Adrenal gland (tissue), 12 donors: ENCODE results near the gene AFAP1. TPM values are rescaled to one million over a fixed set of nuclear protein-coding genes. Genes with fewer than 3 reads are reported as not detected.

Source experiments
- DNase-seq, 7 donors: peaks; one replicate each; pipeline ENCODE4 v3.0.0-alpha.2; 2019 to 2020
- H3K27ac ChIP-seq, 5 donors: fragments of 200-600 bp; sonication (generic) in 4 of 5; 1 replicate in 3 of 5; 2 replicates in 2 of 5; pipeline versions ENCODE4 v1.5.1 to v1.8.0; 2016 to 2020; ENCODE audit warnings: mild to moderate bottlenecking in 1 of 5
- H3K27me3 ChIP-seq: fragments of 200-600 bp; 2 replicates; pipeline ENCODE4 v1.8.0; 2021
- H3K36me3 ChIP-seq, 2 donors: fragments of 200-600 bp; replicated peaks in 1 of 2; 1 replicate in 1 of 2; 2 replicates in 1 of 2; pipeline versions ENCODE4 v1.5.1 to v1.8.0; 2018 to 2022
- H3K4me1 ChIP-seq, 2 donors: fragments of 200-600 bp; replicated peaks in 1 of 2; 1 replicate in 1 of 2; 2 replicates in 1 of 2; pipeline versions ENCODE4 v1.5.1 to v1.8.0; 2018 to 2021
- H3K4me3 ChIP-seq, 4 donors: fragments of 200-600 bp; sonication (generic) in 3 of 4; one replicate each; pipeline ENCODE4 v1.5.1; 2016 to 2018
- H3K9me3 ChIP-seq, 3 donors: fragments of 200-600 bp; sonication (generic) in 1 of 3; replicated peaks in 1 of 3; 1 replicate in 2 of 3; 2 replicates in 1 of 3; pipeline versions ENCODE4 v1.5.1 to v1.8.0; 2016 to 2021
- POLR2A ChIP-seq, 2 donors: fragments of 450-650 bp; IDR thresholded peaks; one replicate each; pipeline ENCODE4 v1.6.1; 2017; ENCODE audit warnings: antibody characterized with exemption in 2 of 2, mild to moderate bottlenecking in 2 of 2, moderate library complexity in 1 of 2
- WGBS, 4 donors: extraction: QIAGEN DNeasy Blood & Tissue Kit in 2 of 4; methylation state at CpG; one replicate each; pipeline versions ENCODE4 v1.1.5 to v1.1.7; 2013 to 2017; 5-methylcytosine and 5-hydroxymethylcytosine counted together
- intact Hi-C, 2 donors: fragments of 100-400 bp; cut with DNase I; formaldehyde crosslinking; loops; one replicate each; pipeline versions ENCODE4 v1.14.1 to v1.15.0; 2022 to 2023
- polyA plus RNA-seq, 3 donors: library from polyadenylated mRNA; stranded (reverse); fragments of 200-250 nt in 2 of 3; fragments of 350-450 nt in 1 of 3; fragmentation: Illumina TruSeq in 1 of 3; extraction: RNeasy Lipid Tissue Mini Kit (QIAGEN cat#74804) in 1 of 3; gene quantifications; one replicate each; pipeline ENCODE4 v1.2.3, GENCODE V29; 2013 to 2014
- total RNA-seq, 9 donors: library from RNA; depleted of rRNA in 4 of 9; stranded (reverse); fragments of >200 nt in 4 of 9; fragments of 120-200 nt in 1 of 9; fragmentation: NEBNext Ultra II Directional in 1 of 9; extraction: Animal tissue kit (Norgen Biotek cat#: 25700) in 1 of 9; gene quantifications; one replicate each; pipeline versions ENCODE4 v1.1.0 to v1.2.4, GENCODE V29; 2013 to 2023
- TF ChIP-seq, protein P1 (sequence below), 6 experiments: fragments of 450-650 bp in 4 of 6; fragments of 200-600 bp in 2 of 6; sonication (generic) in 1 of 6; IDR thresholded peaks; 1 replicate in 5 of 6; 2 replicates in 1 of 6; pipeline versions ENCODE4 v1.5.1 to v1.8.0; 2016 to 2021; ENCODE audit warnings: antibody characterized with exemption in 6 of 6, mild to moderate bottlenecking in 2 of 6, moderate library complexity in 1 of 6
- donor health status: healthy with polysubstance abuse.
- donor health status: Bipolar disorder and iron deficiency.
- donor health status: DM: yes; HTN: yes; CAD: no.
- donor health status: DM: no; HTN: no; CAD: no.
- donor health status: DM: no; HTN: no; CAD: no.
- donor health status: DM: yes; HTN: yes; CAD: no.

Gene AFAP1
- total and polyA plus RNA-seq, 12 donors: 3.3 to 16.1 (median 9.8) TPM

DNA sequence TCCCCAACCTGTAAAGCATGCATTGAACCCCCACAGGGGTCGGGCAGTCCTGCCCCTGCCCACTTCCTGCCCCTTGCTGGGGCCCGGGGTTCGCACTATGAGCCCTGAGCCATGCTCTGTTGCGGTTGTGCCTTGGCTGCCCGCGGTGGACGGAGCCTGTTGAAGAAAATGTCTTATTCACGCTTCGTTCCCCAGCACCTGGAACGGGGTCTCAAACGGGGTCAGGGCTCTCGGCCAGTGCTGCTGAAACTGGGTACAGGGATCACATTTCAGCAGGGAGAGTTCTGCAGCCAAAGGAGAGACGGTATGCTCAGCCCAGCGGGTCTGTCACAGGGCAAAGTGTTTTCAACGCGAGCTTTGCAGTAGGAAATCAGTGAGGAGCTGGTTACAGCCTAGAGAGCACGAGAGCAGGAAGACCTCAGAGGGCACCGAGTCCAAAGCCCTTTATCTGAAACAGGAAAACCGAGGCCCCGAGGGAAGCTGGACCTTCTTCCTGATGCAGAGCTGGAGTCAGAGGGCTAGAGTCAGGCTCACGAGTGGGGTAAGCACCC lies 46.3 kb upstream of the AFAP1 start:
- DNase-seq: peak in 1 of 7 donors; percentile 17
- peak overlapping the region in 2 of 5 donors; percentile 3 to 49 for H3K27ac ChIP-seq
- intact Hi-C loops: loop anchor here (2.0 to 5.0 kb wide), 2 partner anchors 181 to 184 kb away; no protein-coding TSS in a partner anchor

DNA sequence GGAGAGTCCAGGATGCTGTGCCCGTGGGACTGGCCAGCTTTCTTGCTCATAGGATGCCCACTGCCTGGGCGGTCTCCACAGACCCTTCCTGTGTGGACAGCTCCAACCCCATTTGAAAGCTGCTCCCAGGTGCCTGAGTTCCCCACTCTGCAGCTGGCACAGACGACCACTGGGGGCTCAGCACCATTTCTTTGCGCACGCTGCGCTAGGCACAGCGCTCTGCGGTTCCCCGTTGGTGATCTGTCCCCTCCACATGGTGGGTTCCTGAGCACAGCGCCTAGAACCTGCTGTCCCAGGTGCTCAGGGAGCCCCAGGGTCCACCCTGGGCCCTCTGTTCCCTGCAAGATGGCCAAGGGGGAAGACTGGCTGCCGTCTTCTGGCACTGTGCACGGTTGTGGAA lies 45.4 kb upstream of the AFAP1 start:
- no peak for DNase-seq
- WGBS, 4 donors: 87 to 92% (median 90%) methylated on average over 8 to 12 of the region's 12 CpGs
- intact Hi-C loops: loop anchor here in 1 of 2 donors (5.0 kb wide), 1 partner anchor 183 kb away; no protein-coding TSS in a partner anchor
- Histone ChIP-seq H3K4me1 (no peaks in the 10 kb centered on the region), H3K27me3 (no peaks in the 10 kb centered on the region), H3K4me3 (no peak overlapping the region), H3K36me3 (no peaks in the 10 kb centered on the region), H3K9me3 (no peaks in the 10 kb centered on the region), H3K27ac (no peak overlapping the region)
- TF ChIP-seq, protein P1, sequence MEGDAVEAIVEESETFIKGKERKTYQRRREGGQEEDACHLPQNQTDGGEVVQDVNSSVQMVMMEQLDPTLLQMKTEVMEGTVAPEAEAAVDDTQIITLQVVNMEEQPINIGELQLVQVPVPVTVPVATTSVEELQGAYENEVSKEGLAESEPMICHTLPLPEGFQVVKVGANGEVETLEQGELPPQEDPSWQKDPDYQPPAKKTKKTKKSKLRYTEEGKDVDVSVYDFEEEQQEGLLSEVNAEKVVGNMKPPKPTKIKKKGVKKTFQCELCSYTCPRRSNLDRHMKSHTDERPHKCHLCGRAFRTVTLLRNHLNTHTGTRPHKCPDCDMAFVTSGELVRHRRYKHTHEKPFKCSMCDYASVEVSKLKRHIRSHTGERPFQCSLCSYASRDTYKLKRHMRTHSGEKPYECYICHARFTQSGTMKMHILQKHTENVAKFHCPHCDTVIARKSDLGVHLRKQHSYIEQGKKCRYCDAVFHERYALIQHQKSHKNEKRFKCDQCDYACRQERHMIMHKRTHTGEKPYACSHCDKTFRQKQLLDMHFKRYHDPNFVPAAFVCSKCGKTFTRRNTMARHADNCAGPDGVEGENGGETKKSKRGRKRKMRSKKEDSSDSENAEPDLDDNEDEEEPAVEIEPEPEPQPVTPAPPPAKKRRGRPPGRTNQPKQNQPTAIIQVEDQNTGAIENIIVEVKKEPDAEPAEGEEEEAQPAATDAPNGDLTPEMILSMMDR (IDR thresholded peaks at IDR 0.05): no peak
- TF ChIP-seq POLR2A (IDR thresholded peaks at IDR 0.05): no peak

More for the DNA sequence above, 46.3 kb upstream of the AFAP1 start:
- no peaks in the 10 kb centered on the region for H3K9me3 ChIP-seq
- no peaks in the 10 kb centered on the region for H3K36me3 ChIP-seq
- WGBS, 4 donors: 37 to 54% (median 51%) methylated on average over 15 to 21 of the region's 21 CpGs
- H3K4me1 ChIP-seq: no peaks in the 10 kb centered on the region
- no peaks in the 10 kb centered on the region for H3K27me3 ChIP-seq
- no peak overlapping the region for H3K4me3 ChIP-seq
- no peak for TF ChIP-seq POLR2A (IDR thresholded peaks at IDR 0.05)
- TF ChIP-seq, protein P1 (IDR thresholded peaks at IDR 0.05): no peak

DNA sequence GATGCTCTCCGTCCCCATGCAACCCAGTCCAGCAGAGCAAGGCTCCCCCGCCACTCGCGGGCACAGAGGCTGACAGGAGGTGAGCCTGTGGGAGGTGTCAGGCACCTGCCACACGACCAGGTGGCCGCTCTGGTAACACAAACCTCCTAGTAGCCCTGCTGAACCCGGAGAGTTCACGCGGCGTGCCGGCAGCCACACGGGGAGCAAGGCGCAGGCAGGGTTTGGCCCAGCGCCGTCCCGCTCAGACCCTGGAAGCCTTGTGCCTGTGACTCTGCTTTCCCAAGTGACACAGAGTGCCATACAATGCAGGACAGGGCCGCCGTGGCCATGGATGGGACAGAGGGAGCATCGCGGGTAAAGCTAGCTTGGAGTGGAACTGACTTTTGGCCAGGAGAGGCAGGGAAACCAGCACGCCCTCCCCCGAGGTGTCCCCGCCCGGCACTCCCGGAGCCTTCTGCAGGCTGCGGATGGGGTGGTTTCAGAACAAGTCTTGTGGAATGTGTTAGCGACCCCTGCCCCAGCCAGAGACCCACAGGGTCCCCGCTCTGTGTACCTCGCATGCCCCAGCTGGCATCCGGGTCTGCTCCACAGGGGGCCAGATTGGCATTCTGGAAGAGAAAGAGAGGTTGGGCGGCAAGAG lies 44.7 kb upstream of the AFAP1 start:
- TF ChIP-seq, protein P1 (IDR thresholded peaks at IDR 0.05): no peak
- intact Hi-C loops: no loop called here
- no peaks in the 10 kb centered on the region for H3K4me1 ChIP-seq
- H3K9me3 ChIP-seq: no peaks in the 10 kb centered on the region
- H3K27me3 ChIP-seq: no peaks in the 10 kb centered on the region
- DNase-seq: no peak
- no peaks in the 10 kb centered on the region for H3K36me3 ChIP-seq
- no peak overlapping the region for H3K4me3 ChIP-seq
- WGBS, 4 donors: 89 to 93% (median 91%) methylated on average over 21 to 31 of the region's 31 CpGs
- no peak overlapping the region for H3K27ac ChIP-seq

DNA sequence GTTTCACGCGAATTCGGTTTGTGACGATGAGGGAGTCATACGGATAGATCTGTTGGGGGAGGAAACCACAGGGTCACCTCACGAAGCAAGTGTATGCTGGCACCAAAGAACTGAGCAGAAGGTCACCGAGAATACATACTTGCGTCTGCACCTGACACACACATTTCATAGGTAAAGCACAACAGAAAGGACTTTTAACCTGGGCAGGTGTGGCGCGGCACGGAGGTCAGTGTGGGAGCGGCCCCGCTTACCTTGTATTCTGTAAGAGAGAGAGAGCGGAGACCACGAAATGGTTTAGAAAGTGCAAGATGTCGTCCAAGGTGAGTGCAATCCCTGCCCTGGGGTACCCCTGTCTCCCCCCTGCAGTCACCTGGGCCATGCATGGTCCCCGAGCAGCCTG lies 43.6 kb upstream of the AFAP1 start:
- intact Hi-C loops: no loop called here
- no peaks in the 10 kb centered on the region for H3K9me3 ChIP-seq
- no peaks in the 10 kb centered on the region for H3K27me3 ChIP-seq
- WGBS, 4 donors: 91 to 95% (median 94%) methylated on average over 17 of the region's 17 CpGs
- no peaks in the 10 kb centered on the region for H3K36me3 ChIP-seq
- H3K4me3 ChIP-seq: no peak overlapping the region
- no peaks in the 10 kb centered on the region for H3K4me1 ChIP-seq
- no peak for DNase-seq
- TF ChIP-seq, protein P1 (IDR thresholded peaks at IDR 0.05): no peak
- no peak for TF ChIP-seq POLR2A (IDR thresholded peaks at IDR 0.05)
- H3K27ac ChIP-seq: no peak overlapping the region
